Muscle layer of duodenum (tissue), 2 donors: ENCODE measurements around the gene METTL1.
"Not testable (repeated sequence)": the region's sequence is repeated elsewhere in the genome, so short reads cannot be mapped to it uniquely, and the experiment has no call there.

Experiments
- H3K27ac ChIP-seq: one replicate; pipeline ENCODE4 v1.7.0; 2013; ENCODE audit warnings: mild to moderate bottlenecking, low read length
- H3K27me3 ChIP-seq: one replicate; pipeline ENCODE4 v1.7.0; 2013; ENCODE audit warnings: low read depth, mild to moderate bottlenecking, control low read depth, low read length
- H3K36me3 ChIP-seq, 2 donors: one replicate each; pipeline ENCODE4 v1.7.0; 2013; ENCODE audit warnings: low read length in 2 of 2, control low read depth in 1 of 2, mild to moderate bottlenecking in 1 of 2; ENCODE audit not compliant: insufficient read depth in 2 of 2, control insufficient read depth in 1 of 2
- H3K4me1 ChIP-seq, 2 donors: one replicate each; pipeline ENCODE4 v1.7.0; 2013; ENCODE audit warnings: low read length in 2 of 2, mild to moderate bottlenecking in 2 of 2, control low read depth in 1 of 2, moderate library complexity in 1 of 2; ENCODE audit not compliant: insufficient read depth in 2 of 2, control insufficient read depth in 1 of 2
- H3K4me3 ChIP-seq, 2 donors: one replicate each; pipeline ENCODE4 v1.7.0; 2013; ENCODE audit warnings: low read length in 2 of 2, low read depth in 1 of 2, mild to moderate bottlenecking in 1 of 2
- H3K9me3 ChIP-seq, 2 donors: one replicate each; pipeline ENCODE4 v1.7.0; 2013; ENCODE audit warnings: low read length in 2 of 2, control low read depth in 1 of 2, mild to moderate bottlenecking in 1 of 2; ENCODE audit not compliant: control insufficient read depth in 1 of 2
- donor health status: healthy.

The METTL1 gene

GRCh38 chr12:57777367-57777766 lies 5.5 kb upstream of the METTL1 start:
- Histone ChIP-seq H3K27me3 (no peaks in the 10 kb centered on the region), H3K36me3 (peaks cover 0 to 3% of the 10 kb centered on the region in 2 donors), H3K27ac (no peak overlapping the region), H3K9me3 (no peaks in the 10 kb centered on the region), H3K4me1 (peaks cover 0 to 9% of the 10 kb centered on the region in 2 donors), H3K4me3 (no peak overlapping the region)

DNA sequence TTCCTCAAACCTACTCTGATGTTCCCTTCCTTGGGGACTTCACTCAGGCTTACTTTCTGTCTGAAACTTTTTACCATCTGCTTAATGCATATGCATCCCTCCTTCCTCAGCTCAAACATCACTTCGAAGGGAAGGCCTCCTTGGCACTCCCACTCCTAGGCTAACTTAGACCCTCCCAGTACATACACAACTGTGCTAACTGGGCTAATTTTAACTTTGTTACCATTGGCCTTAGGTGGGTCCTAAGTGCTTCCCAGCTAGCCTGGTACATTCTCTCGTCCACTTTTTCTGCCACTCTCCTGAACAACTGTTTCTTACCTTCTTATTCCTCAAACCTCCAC lies 4.3 kb upstream of the METTL1 start:
- Histone ChIP-seq H3K27ac (no peak overlapping the region), H3K4me3 (no peak overlapping the region), H3K9me3 (no peaks in the 10 kb centered on the region), H3K36me3 (peaks cover 0 to 3% of the 10 kb centered on the region in 2 donors), H3K4me1 (peaks cover 0 to 12% of the 10 kb centered on the region in 2 donors), H3K27me3 (no peaks in the 10 kb centered on the region)

DNA sequence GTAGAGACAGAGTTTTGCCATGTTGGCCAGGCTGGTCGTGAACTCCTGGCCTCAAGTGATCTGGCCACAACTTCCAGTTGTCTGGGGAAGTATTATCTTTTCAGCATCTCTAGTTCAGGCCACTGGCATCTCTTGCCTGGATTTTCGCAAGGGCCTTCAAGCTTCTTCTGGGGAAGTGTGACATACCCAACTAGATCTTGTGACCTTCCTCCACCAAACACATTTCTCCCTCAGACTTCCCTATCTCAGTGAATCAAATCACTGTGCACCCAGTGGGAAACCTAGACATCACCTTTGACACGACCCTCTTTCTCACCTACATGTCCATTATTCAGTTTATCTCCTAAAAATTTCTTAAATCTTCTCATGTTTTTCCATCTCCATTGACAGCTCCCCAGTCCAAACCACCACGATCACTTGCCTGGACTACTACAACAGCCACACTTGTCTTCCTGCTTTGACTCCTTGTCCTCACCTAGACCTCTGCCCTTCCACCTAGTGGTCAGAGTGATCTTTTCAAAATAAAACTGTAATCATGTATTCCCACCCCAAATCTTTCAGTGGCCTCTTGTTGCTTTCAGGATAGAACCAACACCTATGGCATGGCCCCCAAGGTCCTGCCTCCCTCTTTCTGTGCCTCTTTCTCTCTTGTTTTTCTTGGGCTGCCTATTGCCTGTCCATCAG lies 3.8 kb upstream of the METTL1 start:
- Histone ChIP-seq H3K4me1 (peaks cover 0 to 17% of the 10 kb centered on the region in 2 donors), H3K27ac (no peak overlapping the region), H3K36me3 (peaks cover 0 to 3% of the 10 kb centered on the region in 2 donors), H3K27me3 (no peaks in the 10 kb centered on the region), H3K9me3 (no peaks in the 10 kb centered on the region), H3K4me3 (no peak overlapping the region)

DNA sequence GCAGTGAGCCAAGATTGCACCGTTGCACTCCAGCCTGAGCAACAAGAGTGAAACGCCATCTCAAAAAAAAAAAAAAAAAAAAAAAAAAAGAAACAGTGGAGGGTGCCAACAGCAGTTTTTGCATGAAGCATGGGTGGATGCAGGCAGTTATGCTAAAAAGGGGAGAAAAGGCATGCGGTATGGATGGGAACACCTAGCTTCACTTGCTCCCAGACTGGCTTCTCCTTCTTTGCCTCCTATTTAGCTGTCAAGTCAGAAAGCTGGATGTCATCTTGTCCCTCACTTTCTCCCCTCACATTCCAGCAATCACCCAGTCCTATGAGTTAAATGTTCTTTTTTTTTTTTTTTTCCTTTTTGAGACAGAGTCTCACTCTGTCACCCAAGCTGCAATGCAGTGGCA lies 3.1 kb upstream of the METTL1 start:
- peaks cover 0 to 17% of the 10 kb centered on the region in 2 donors for H3K4me1 ChIP-seq
- H3K36me3 ChIP-seq = peaks cover 0 to 3% of the 10 kb centered on the region in 2 donors
- H3K27me3 ChIP-seq = no peaks in the 10 kb centered on the region
- no peak overlapping the region for H3K27ac ChIP-seq
- no peak overlapping the region for H3K4me3 ChIP-seq
- H3K9me3 ChIP-seq = no peaks in the 10 kb centered on the region

DNA sequence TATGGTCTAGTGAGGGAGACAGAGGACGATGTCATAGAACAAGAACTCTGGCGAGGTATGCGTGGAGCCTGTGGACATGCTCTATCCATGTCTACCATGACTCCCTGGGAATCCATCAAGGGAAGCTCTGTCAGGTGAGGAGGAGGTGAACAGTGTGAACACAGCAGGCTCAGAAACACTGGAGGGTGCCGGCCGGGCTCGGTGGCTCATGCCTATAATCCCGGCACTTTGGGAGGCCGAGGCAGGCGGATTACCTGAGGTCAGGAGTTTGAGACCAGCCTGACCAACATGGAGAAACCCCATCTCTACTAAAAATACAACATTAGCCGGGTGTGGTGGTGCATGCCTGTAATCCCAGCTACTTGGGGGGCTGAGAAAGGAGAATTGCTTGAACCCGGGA lies 2.7 kb upstream of the METTL1 start:
- H3K36me3 ChIP-seq, H3K9me3 ChIP-seq, H3K4me3 ChIP-seq, H3K27me3 ChIP-seq, H3K27ac ChIP-seq: not testable (repeated sequence)
- H3K4me1 ChIP-seq = peaks cover 0 to 17% of the 10 kb centered on the region in 2 donors

DNA sequence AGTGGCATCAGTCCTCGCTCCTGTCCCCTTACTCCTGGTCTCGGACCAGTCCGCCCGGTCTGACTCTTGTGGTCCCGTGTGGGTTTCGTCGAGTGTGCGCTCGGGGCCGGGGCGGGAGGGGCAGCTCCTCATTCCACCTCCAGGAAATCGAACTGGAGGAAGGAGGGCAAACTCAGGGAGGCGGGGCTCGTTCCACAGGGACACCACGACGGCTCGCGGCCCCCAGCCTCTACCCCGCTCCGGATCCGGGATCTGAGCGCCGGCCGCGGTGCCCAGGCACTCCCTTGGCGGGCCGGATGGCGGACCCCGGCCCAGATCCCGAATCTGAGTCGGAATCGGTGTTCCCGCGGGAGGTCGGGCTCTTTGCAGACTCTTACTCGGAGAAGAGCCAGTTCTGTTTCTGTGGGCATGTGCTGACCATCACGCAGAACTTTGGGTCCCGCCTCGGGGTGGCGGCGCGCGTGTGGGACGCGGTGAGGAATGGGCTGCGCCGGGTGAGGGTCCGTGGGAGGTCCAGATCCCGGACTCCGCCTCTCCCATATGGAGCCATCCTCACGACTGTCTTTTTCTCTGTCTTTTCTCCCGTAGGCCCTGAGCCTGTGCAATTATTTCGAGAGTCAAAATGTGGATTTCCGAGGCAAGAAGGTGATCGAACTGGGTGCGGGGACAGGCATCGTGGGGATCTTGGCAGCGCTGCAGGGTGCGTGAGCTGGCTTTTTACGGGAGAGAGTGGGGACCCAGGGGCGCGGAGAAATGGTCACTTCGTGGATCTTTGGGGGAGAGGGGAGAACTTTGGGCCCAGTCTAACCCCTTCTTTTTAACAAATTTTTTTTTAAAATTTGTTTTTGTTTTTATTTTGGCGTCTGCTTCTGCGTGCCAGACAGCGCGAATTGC lies 771 bp upstream of the METTL1 start, which contains the start of gene EEF1AKMT3:
Gene EEF1AKMT3 (plus strand): TSS at position 186 of the 894 bp plus-strand sequence. CDS start 111 bp downstream, at position 297.
- Histone ChIP-seq H3K27me3 (no peaks in the 10 kb centered on the region), H3K4me1 (peaks cover 0 to 17% of the 10 kb centered on the region in 2 donors), H3K36me3 (peaks cover 4 to 10% of the 10 kb centered on the region in 2 donors), H3K27ac (peak within 1 kb of the TSS; percentile 95), H3K4me3 (peak within 1 kb of the TSS; percentile 91 to 95), H3K9me3 (no peaks in the 10 kb centered on the region)

DNA sequence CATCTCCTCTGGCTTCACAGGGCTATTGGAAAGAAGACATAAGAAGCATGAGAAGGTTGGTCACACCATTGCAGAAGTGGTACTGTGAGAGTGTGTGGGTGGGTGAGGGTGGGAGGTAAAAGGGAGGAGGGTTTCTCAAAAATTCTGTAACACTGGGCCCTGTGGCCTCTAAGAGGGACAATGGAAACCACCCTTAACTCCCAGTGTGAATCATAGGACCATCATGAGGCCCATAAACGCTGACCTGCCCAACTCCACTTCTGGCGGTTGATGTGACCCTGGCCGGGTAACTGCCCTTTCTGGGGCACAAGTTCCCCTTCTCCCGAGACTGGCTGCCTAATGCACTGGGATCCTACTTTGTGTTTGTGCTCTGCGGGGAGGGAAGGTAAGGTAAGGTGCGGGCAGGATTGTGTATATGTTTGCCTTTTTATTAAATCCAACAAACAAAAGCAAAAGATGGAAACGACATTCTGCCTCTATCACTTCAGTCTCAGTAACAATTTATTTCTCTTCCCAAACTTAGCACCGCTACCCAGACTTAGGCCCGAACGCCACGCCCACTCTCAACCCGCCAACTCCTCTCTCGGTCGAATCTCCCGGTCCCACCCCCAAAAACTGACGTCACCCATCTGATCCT lies 551 bp downstream of the METTL1 start:
- peaks cover 7% of the 10 kb centered on the region for H3K27me3 ChIP-seq
- peaks cover 4 to 10% of the 10 kb centered on the region in 2 donors for H3K36me3 ChIP-seq
- peak overlapping the region; percentile 95 for H3K27ac ChIP-seq
- H3K4me3 ChIP-seq = peak overlapping the region; percentile 91 to 95
- H3K9me3 ChIP-seq = no peaks in the 10 kb centered on the region
- peaks cover 6 to 25% of the 10 kb centered on the region in 2 donors for H3K4me1 ChIP-seq

GRCh38 chr12:57770734-57771133 lies 1.2 kb downstream of the METTL1 start:
- H3K27me3 ChIP-seq = peaks cover 13% of the 10 kb centered on the region
- H3K36me3 ChIP-seq = peaks cover 4 to 7% of the 10 kb centered on the region in 2 donors
- no peak overlapping the region for H3K27ac ChIP-seq
- peak overlapping the region in 1 of 2 donors; percentile 95 for H3K4me3 ChIP-seq
- peaks cover 9 to 32% of the 10 kb centered on the region in 2 donors for H3K4me1 ChIP-seq
- no peaks in the 10 kb centered on the region for H3K9me3 ChIP-seq

- no peak overlapping the region for H3K27ac ChIP-seq
- peaks cover 24% of the 10 kb centered on the region for H3K27me3 ChIP-seq
- no peak overlapping the region for H3K4me3 ChIP-seq
- no peaks in the 10 kb centered on the region for H3K9me3 ChIP-seq
- peaks cover 4 to 7% of the 10 kb centered on the region in 2 donors for H3K36me3 ChIP-seq
- H3K4me1 ChIP-seq = peaks cover 9 to 43% of the 10 kb centered on the region in 2 donors
Measured at GRCh38 chr12:57769594-57769993, 2.3 kb downstream of the METTL1 start.

- peaks cover 36% of the 10 kb centered on the region for H3K27me3 ChIP-seq
- peaks cover 4 to 7% of the 10 kb centered on the region in 2 donors for H3K36me3 ChIP-seq
- H3K4me1 ChIP-seq = peaks cover 9 to 36% of the 10 kb centered on the region in 2 donors
- no peak overlapping the region for H3K27ac ChIP-seq
- no peak overlapping the region for H3K4me3 ChIP-seq
- H3K9me3 ChIP-seq = no peaks in the 10 kb centered on the region
Measured at GRCh38 chr12:57767876-57768275, 4.0 kb downstream of the METTL1 start.

GRCh38 chr12:57767305-57767698 lies 4.6 kb downstream of the METTL1 start:
- Histone ChIP-seq H3K27me3 (peaks cover 36% of the 10 kb centered on the region), H3K9me3 (no peaks in the 10 kb centered on the region), H3K36me3 (peaks cover 4 to 7% of the 10 kb centered on the region in 2 donors), H3K4me1 (peaks cover 9 to 36% of the 10 kb centered on the region in 2 donors), H3K4me3 (no peak overlapping the region), H3K27ac (no peak overlapping the region)
